B cell (primary cell): ENCODE results near the gene TCP10L. TPM values are rescaled to one million over a fixed set of nuclear protein-coding genes. Genes with fewer than 3 reads are reported as not detected.

Source experiments
- ATAC-seq: fragments of 200-7000 bp; cut with Tn5 transposase; one replicate; pipeline ENCODE4 v1.10.0; 2021; ENCODE audit warnings: low read depth, mild to moderate bottlenecking, moderate number of reproducible peaks, moderate library complexity
- CTCF ChIA-PET: fragments of 350-600 bp; sonication (Branson Sonifier 250); formaldehyde crosslinking; loops from one replicate; lab custom pipeline; 2021; ENCODE audit warnings: antibody characterized with exemption, inconsistent platforms; lab: Charles Lee
- POLR2A ChIA-PET: fragments of 350-600 bp; sonication (Branson Sonifier 250); formaldehyde crosslinking; loops from one replicate; lab custom pipeline; 2021; ENCODE audit warnings: antibody characterized with exemption; lab: Charles Lee
- DNase-seq: peaks from one replicate; pipeline ENCODE4 v3.0.0; 2013
- H2AFZ ChIP-seq: 2 replicates; pipeline ENCODE4 v1.6.1; 2012; ENCODE audit warnings: mild to moderate bottlenecking, low read depth, low read length; ENCODE audit not compliant: insufficient read depth, poor library complexity, severe bottlenecking
- H3K27ac ChIP-seq, 2 donors: 1 replicate in 1 of 2; 2 replicates in 1 of 2; pipeline ENCODE4 v1.5.1; 2012 to 2013; ENCODE audit warnings: low read length in 2 of 2, mild to moderate bottlenecking in 2 of 2, moderate library complexity in 1 of 2
- H3K27me3 ChIP-seq, 4 experiments: fragments of 200-600 bp in 1 of 4; sonication (generic) in 1 of 4; replicated peaks in 1 of 4; 1 replicate in 2 of 4; 2 replicates in 2 of 4; pipeline versions ENCODE4 v1.6.1 to v1.7.0; 2013 to 2016; ENCODE audit warnings: low read length in 3 of 4, mild to moderate bottlenecking in 2 of 4, mixed read lengths in 1 of 4, moderate library complexity in 1 of 4; ENCODE audit not compliant: insufficient read depth in 4 of 4, control insufficient read depth in 3 of 4; ENCODE audit errors: control extremely low read depth in 1 of 4
- H3K36me3 ChIP-seq, 2 experiments: replicated peaks in 1 of 2; 1 replicate in 1 of 2; 2 replicates in 1 of 2; pipeline versions ENCODE4 v1.6.1 to v1.7.1; 2013; ENCODE audit warnings: low read length in 1 of 2; ENCODE audit not compliant: insufficient read depth in 2 of 2, control insufficient read depth in 1 of 2; ENCODE audit errors: control extremely low read depth in 1 of 2, extremely low read depth in 1 of 2
- H3K4me1 ChIP-seq, 2 donors: fragments of 200-600 bp in 1 of 2; sonication (generic) in 1 of 2; 1 replicate in 1 of 2; 2 replicates in 1 of 2; pipeline versions ENCODE4 v1.5.1 to v1.6.1; 2013 to 2017; ENCODE audit warnings: low read length in 2 of 2; ENCODE audit not compliant: control insufficient read depth in 2 of 2, insufficient read depth in 2 of 2
- H3K4me2 ChIP-seq: replicated peaks from 2 replicates; pipeline ENCODE3; 2012; ENCODE audit warnings: mild to moderate bottlenecking, low read depth, low read length; ENCODE audit not compliant: poor library complexity, severe bottlenecking
- H3K4me3 ChIP-seq, 5 experiments: fragments of 200-600 bp in 1 of 5; sonication (generic) in 1 of 5; 1 replicate in 3 of 5; 2 replicates in 2 of 5; pipeline versions ENCODE4 v1.5.1 to v1.7.0; 2011 to 2016; ENCODE audit warnings: low read length in 4 of 5, mild to moderate bottlenecking in 4 of 5, low read depth in 2 of 5, control low read depth in 1 of 5, moderate library complexity in 1 of 5; ENCODE audit not compliant: insufficient read depth in 1 of 5; ENCODE audit errors: control extremely low read depth in 1 of 5, extremely low read depth in 1 of 5
- H3K79me2 ChIP-seq: fragments of 200-600 bp; sonication (generic); one replicate; pipeline ENCODE4 v1.6.0; 2016; ENCODE audit warnings: low read length; ENCODE audit not compliant: control insufficient read depth, insufficient read depth
- H3K9ac ChIP-seq: fragments of 200-600 bp; sonication (generic); 2 replicates; pipeline ENCODE4 v1.6.1; 2017; ENCODE audit warnings: mild to moderate bottlenecking, low read length, moderate library complexity
- H3K9me3 ChIP-seq, 3 donors: one replicate each; pipeline versions ENCODE4 v1.6.1 to v1.7.1; 2013; ENCODE audit warnings: low read length in 2 of 3; ENCODE audit not compliant: control insufficient read depth in 2 of 3, insufficient read depth in 1 of 3; ENCODE audit errors: control extremely low read depth in 1 of 3
- H4K20me1 ChIP-seq: 2 replicates; pipeline ENCODE4 v1.6.0; 2012; ENCODE audit warnings: mild to moderate bottlenecking, low read length; ENCODE audit not compliant: insufficient read depth, control insufficient read depth, poor library complexity, severe bottlenecking
- H3K27ac Mint-ChIP-seq: one replicate; pipeline ENCODE4 v1.8.0; 2021; ENCODE audit warnings: mixed read lengths
- H3K27me3 Mint-ChIP-seq: one replicate; pipeline ENCODE4 v1.8.0; 2021; ENCODE audit warnings: mixed read lengths
- H3K4me1 Mint-ChIP-seq: one replicate; pipeline ENCODE4 v1.8.0; 2021; ENCODE audit warnings: mixed read lengths
- H3K4me3 Mint-ChIP-seq: one replicate; pipeline ENCODE4 v1.8.0; 2021; ENCODE audit warnings: mixed read lengths
- H3K9me3 Mint-ChIP-seq: one replicate; pipeline ENCODE4 v1.8.0; 2022; ENCODE audit warnings: mixed read lengths; ENCODE audit not compliant: insufficient read depth
- EZH2 ChIP-seq: IDR thresholded peaks from 2 replicates; pipeline ENCODE4 v1.6.1; 2012; ENCODE audit warnings: borderline replicate concordance, low read depth, mild to moderate bottlenecking, moderate library complexity, low read length; ENCODE audit not compliant: insufficient read depth, poor library complexity, severe bottlenecking
- WGBS: methylation state at CpG from one replicate; pipeline ENCODE4 v1.1.5; 2013; ENCODE audit warnings: missing lambda C conversion rate; ENCODE audit not compliant: insufficient coverage; 5-methylcytosine and 5-hydroxymethylcytosine counted together
- intact Hi-C: fragments of 100-400 bp; cut with micrococcal nuclease; formaldehyde crosslinking; loops from one replicate; pipeline ENCODE4 v1.10.0; 2022
- polyA plus RNA-seq: library from polyadenylated mRNA; depleted of rRNA; stranded (reverse); fragments of >200 nt; gene quantifications from 2 replicates; pipeline ENCODE4 v1.2.3, GENCODE V29; 2012
- total RNA-seq, 2 donors: library from RNA; stranded (reverse); fragments of 120-200 nt in 1 of 2; gene quantifications; 1 replicate in 1 of 2; 2 replicates in 1 of 2; pipeline versions ENCODE4 v1.2.3 to v1.2.4, GENCODE V29; 2013 to 2022
- TF ChIP-seq, protein P1 (sequence below): fragments of 200-600 bp; IDR thresholded peaks from one replicate; pipeline ENCODE4 v1.8.0; 2022; ENCODE audit warnings: antibody characterized with exemption, mild to moderate bottlenecking

TCP10L gene
- total and polyA plus RNA-seq, 2 donors (not counting 1 experiment from before 2014, with no cell fraction given), result 0.39 TPM

DNA sequence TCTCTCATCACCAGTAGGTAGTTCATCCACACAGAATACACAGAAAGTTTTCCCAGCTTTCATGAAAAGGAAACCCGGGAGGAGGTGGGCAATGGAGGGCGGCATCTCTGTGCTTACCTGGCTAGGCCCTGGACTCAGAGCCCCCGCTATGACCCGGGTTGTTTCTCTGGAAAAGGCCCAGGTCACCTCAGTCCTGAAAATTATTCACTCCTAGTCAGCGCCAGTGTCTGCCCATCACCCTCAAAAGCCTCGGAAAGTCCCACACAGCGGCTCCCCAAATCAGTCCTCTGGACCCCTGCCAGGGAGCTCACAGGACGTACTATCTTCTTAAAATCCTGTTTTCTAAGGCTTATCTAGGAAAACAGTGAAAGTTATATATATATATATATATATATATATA is 51.2 kb downstream of the TCP10L start:
- no peaks in the 10 kb centered on the region for H3K9me3 Mint-ChIP-seq
- ChIA-PET CTCF (no interaction called here), POLR2A (no interaction called here)
- ATAC-seq (no peak), DNase-seq (no peak)
- no peak overlapping the region for H3K27ac ChIP-seq
- no peak overlapping the region for H3K9ac ChIP-seq
- no peak overlapping the region for H3K4me3 Mint-ChIP-seq
- H3K27ac Mint-ChIP-seq, result no peak overlapping the region
- H4K20me1 ChIP-seq, result no peaks in the 10 kb centered on the region
- H2AFZ ChIP-seq, result no peak overlapping the region
- no peak overlapping the region for H3K4me3 ChIP-seq
- H3K79me2 ChIP-seq, result no peaks in the 10 kb centered on the region
- peaks cover 6% of the 10 kb centered on the region for H3K27me3 Mint-ChIP-seq
- TF ChIP-seq, protein P1, sequence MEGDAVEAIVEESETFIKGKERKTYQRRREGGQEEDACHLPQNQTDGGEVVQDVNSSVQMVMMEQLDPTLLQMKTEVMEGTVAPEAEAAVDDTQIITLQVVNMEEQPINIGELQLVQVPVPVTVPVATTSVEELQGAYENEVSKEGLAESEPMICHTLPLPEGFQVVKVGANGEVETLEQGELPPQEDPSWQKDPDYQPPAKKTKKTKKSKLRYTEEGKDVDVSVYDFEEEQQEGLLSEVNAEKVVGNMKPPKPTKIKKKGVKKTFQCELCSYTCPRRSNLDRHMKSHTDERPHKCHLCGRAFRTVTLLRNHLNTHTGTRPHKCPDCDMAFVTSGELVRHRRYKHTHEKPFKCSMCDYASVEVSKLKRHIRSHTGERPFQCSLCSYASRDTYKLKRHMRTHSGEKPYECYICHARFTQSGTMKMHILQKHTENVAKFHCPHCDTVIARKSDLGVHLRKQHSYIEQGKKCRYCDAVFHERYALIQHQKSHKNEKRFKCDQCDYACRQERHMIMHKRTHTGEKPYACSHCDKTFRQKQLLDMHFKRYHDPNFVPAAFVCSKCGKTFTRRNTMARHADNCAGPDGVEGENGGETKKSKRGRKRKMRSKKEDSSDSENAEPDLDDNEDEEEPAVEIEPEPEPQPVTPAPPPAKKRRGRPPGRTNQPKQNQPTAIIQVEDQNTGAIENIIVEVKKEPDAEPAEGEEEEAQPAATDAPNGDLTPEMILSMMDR, result no peak
- TF ChIP-seq EZH2, result no peak
- 90% methylated on average over 4 of the region's 8 CpGs for WGBS
- H3K27me3 ChIP-seq, result peaks cover 0 to 8% (median 1%) of the 10 kb centered on the region in 4 experiments
- no peak overlapping the region for H3K4me2 ChIP-seq
- no peaks in the 10 kb centered on the region for H3K4me1 Mint-ChIP-seq
- H3K9me3 ChIP-seq, result peaks cover 0 to 9% (median 0%) of the 10 kb centered on the region in 3 donors
- H3K4me1 ChIP-seq, result no peaks in the 10 kb centered on the region
- intact Hi-C loops, result no loop called here
- no peaks in the 10 kb centered on the region for H3K36me3 ChIP-seq

DNA sequence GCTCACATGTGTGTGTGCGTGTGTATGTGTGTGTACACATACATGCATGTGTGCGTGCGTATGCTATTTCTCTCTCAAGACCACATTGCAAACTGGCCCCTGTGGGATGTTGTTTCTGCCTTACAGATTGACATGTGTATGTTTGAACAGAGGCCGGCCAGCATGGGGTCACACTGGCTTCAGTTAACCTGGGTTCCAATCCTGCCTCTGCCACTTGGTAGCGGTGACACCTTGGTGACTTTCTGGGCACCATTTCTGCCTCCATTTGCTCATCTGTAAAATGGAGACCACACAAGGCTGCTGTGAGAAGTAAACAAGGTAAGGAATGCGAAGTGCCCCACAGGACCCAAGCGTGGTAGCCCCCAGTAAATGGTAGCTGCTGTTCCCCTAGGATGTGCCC is 51.7 kb downstream of the TCP10L start:
- TF ChIP-seq, protein P1, result no peak
- TF ChIP-seq EZH2, result no peak
- 92% methylated on average over 4 of the region's 7 CpGs for WGBS
- intact Hi-C loops, result no loop called here
- ChIA-PET POLR2A (no interaction called here), CTCF (no interaction called here)
- no peaks in the 10 kb centered on the region for H3K79me2 ChIP-seq
- Mint-ChIP-seq H3K27me3 (peaks cover 6% of the 10 kb centered on the region), H3K4me3 (no peak overlapping the region), H3K9me3 (no peaks in the 10 kb centered on the region), H3K4me1 (no peaks in the 10 kb centered on the region), H3K27ac (no peak overlapping the region)
- no peaks in the 10 kb centered on the region for H3K36me3 ChIP-seq
- H3K4me3 ChIP-seq, result no peak overlapping the region
- H3K4me2 ChIP-seq, result no peak overlapping the region
- no peak overlapping the region for H2AFZ ChIP-seq
- H3K27me3 ChIP-seq, result peaks cover 0 to 8% (median 1%) of the 10 kb centered on the region in 4 experiments
- no peaks in the 10 kb centered on the region for H4K20me1 ChIP-seq
- DNase-seq, result no peak
- no peak overlapping the region for H3K27ac ChIP-seq
- ATAC-seq, result no peak
- no peak overlapping the region for H3K9ac ChIP-seq
- peaks cover 0 to 9% (median 0%) of the 10 kb centered on the region in 3 donors for H3K9me3 ChIP-seq
- H3K4me1 ChIP-seq, result no peaks in the 10 kb centered on the region
